Measurements from ENCODE around the gene COL27A1.

COL27A1 gene

DNA sequence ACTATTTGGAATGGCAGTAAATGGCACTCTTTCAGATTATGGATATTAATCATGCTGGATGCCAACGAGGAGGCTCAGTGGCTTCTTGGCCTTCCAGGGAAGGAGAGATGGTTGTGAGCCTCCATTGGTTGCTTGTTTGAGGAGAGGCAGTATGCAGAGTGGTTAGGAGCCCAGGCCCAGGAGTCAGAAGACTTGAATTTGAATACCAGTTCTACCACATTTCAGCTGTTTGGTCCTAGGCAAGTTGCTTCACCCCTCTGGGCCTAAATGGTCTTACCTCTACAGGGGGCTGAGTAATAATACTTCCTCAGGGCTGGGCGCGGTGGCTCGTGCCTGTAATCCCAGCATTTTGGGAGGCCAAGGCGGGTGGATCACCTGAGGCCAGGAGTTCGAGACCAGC, 52.5 kb downstream of the COL27A1 start:
- DNase-seq: no peak

DNA sequence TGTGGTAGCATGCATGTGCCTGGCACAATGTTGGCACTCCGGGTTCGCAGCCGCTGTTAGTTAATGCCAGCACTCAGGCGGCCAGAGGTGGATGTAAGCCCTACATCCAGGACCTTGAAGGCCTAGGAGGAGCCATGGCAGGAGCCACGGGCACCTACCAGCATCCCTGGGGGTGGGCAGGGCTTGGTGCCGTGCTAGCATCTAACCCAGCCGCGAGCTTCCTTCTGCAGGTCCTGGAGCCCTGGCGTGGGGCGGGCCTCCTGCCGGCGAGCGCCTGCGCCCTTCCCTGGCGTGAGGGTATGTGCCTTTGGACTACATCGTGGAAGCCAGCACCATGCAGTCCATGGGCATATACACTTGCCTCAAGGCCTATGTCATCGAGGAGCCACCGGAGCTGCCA, 53.8 kb downstream of the COL27A1 start:
- no peak for DNase-seq

DNA sequence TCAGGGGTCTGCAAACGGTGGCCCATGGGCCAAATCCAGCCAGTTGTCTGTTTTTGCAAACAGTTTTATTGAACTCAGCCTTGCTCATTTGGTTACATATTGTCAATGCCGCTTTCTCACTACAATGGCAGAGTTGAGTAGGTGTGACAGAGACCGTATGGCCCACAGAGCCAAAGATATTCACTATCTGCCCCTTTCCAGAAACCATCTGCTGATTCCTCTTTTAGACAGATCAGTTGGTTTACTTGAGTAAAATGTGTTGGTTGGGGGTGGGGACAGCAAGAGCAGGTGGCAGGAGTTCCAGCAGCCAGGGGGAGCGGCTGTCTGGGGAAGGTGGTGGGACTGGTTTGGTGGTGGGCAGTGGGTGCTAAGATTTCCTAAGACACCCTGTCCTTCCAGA, 54.8 kb downstream of the COL27A1 start:
- DNase-seq: no peak

DNA sequence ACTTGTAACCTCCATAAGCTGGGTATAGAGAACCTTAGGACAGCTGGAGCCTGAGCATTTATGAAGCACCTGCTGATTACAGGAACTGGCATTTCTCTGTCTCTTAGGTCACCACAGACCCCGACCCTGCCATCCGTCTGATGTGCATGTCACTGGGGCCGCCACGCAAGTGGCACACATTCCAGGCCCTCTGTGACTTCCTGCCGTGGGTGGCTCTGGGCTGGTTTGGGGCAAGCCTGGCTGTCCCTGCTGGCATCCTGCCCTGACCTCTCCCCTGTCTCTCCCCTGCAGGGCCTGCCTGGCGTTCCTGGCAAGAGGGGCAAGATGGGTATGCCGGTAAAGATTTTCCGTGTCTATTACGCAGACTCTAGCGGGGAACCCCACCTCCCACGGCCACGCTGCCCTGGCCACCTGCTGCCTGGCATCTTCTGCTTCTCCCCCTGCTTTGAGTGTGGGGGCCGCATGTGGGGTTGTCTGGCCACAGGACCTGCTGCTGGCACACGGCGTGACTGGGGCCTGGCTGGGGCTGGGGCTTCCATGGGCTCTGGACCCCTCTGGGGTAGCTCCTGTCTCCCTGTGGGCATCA, 55.4 kb downstream of the COL27A1 start:
- no peak for DNase-seq

GRCh38 chr9:114212826-114213225, 57.5 kb downstream of the COL27A1 start:
- no peak for DNase-seq

DNA sequence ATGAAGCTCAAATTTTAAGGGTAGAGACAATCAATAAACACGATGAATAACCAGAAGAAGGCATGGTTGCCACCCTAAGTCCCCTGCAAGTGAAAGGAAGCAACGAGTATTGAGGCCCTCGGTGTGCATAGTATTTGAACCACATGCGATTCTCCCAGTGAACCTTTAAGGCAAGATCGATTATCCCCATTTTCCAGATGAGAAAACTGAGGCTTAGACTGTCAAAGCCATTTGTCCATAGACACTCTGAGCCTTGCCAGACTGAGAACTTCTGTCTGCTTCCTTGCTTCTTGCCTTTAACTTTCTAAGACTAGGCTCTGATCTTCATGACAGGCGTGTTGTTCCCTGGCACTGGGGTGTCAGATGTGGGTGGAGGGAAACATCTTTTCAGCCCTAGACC, 58.2 kb downstream of the COL27A1 start:
- DNase-seq: no peak

- DNase-seq: no peak
Observed at GRCh38 chr9:114214181-114214580, 58.8 kb downstream of the COL27A1 start.

GRCh38 chr9:114214686-114215414, 59.5 kb downstream of the COL27A1 start:
- no peak for DNase-seq

DNA sequence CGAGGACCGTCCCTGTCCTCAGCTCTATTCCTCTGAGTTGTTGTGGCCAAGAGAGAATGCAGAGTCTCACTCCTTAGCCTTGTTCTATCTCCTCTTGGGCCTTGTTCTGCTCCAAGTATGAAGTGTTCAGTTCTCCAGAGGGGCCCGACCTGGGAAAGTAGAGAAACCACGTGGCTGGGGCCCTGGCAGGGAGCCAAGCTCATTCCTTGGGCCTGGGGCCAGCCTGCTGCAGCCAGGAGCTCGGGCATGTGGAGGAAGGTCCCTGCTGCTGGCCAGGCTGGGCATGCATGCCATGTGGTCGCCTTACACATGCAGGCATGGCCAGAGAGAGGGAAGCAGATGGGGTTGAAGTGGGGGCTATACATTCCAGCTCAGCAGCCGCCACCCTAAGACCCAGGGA, 60.7 kb downstream of the COL27A1 start:
- DNase-seq: no peak

- DNase-seq: no peak
Observed at GRCh38 chr9:114216976-114217375, 61.6 kb downstream of the COL27A1 start.

DNA sequence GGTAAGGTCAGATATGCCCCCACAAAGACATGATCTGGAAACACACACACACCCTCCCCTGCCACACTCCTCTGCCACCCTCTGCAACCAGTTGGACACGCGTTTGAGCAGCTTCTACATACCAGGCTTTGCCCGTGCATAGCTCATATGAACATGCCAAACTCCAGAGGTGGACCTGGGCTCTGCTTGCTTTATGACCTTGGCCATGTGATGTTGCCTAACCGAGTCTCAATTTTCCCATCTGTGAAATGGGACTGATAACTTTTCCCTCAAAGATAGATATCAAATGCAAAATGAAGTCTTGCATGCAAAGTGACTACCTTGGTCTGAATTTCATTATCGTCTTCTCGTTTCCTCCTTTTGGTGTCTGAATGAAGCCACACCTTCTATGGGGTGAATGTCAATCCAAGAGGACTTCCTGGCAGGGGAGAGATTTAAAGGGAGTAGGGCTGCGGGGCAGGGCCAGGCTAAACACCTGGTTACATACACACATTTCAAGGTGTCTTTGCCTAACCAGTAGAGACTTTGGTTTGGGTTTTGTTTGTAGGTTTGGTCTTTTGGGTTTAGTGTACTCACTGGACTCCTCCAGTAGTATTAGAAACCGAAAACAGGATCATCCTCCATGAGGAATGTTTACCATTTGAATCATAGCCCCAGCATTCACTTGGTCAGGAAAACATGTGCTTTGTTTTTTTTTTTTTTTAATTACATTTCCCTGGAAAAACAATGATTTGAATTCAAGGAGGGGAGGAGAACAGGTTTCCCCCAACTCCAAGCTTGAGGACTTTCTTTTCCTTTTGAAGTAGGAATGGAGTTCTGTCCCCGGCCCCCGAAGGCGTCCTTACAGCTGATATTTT, 63.2 kb downstream of the COL27A1 start:
- DNase-seq: no peak

GRCh38 chr9:114220061-114220541, 64.8 kb downstream of the COL27A1 start:
- DNase-seq: no peak

DNA sequence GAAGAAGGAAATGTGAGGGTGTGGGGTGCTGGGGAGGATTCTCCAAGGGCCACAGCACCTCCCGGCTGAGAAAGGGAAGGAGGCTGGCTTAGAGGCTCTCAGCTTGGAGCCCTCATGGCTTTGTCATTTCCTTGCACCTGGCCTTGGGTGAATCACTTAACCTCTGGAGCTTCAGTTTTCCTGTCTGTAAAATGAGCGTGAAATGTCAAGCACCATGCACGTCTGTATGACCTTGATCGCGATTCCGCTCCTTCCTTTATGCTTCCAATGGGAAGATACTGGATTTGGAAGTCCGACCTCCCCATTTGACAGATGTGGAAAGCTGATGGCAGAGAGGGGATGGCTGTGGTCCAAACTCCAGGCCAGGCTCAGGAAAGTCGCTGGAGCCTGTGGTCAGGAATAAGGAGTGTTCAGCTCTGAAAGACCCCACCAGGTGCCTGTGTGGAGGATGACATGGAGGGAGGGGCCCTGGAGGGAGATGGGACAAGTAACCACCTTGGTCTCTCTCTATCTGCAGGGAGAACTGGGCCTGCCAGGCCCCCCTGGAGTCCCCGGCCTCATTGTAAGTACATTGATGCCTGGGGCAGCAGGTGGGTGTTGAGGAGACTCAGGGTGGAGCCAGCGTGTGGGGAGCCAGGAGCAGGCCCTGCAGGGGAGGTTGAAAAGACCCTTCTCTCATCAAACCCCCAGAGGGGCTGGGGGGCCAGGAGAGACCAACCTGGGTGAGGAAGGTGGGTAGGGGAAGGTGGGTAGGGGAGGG, 66.5 kb downstream of the COL27A1 start:
- DNase-seq: no peak

- DNase-seq: no peak
Observed at GRCh38 chr9:114223564-114224246, 68.4 kb downstream of the COL27A1 start.

DNA sequence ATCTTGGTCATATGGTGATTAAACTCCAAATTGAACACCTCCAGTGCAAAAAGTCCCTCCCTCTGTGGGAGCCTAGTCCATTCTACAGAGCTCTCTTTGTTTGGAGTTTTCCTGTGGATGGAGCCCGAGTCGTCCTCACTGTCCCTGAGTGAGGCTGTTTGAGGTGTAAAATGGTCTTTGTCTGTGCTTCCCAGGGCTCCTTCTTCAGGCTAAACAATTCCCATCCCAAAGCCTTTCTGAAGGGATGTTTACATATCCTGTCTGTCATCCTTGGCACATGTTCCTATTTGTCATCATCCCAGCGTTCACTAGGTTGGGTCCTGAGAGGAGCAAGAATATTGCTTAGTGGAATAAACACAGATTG, 68.9 kb downstream of the COL27A1 start:
- no peak for DNase-seq

- DNase-seq: no peak
Observed at GRCh38 chr9:114225561-114226212, 70.3 kb downstream of the COL27A1 start.

GRCh38 chr9:114226246-114227055, 71.1 kb downstream of the COL27A1 start:
- DNase-seq: no peak

GRCh38 chr9:114227288-114228015, 72.1 kb downstream of the COL27A1 start:
- no peak for DNase-seq

GRCh38 chr9:114228016-114228808, 72.9 kb downstream of the COL27A1 start:
- DNase-seq: no peak

Measured in activated effector memory CD4-positive, alpha-beta T cell treated with Interleukin-2 at 50 U/mL for 16 hours (primary cell).